GM18505 (cell line): Measurements from ENCODE around the gene DPM3.
"Not testable (repeated sequence)": the region's sequence is repeated elsewhere in the genome, so short reads cannot be mapped to it uniquely, and the experiment has no call there.

Source experiments
- ATAC-seq: cut with Tn5 transposase; IDR thresholded peaks from one replicate; pipeline ENCODE4 v1.9.1; 2021; ENCODE audit not compliant: unreplicated experiment
- POLR2A ChIP-seq: IDR thresholded peaks from 4 replicates; pipeline ENCODE4 v1.6.1; 2011; ENCODE audit warnings: borderline replicate concordance; ENCODE audit not compliant: insufficient read depth, insufficient read length; ENCODE audit errors: extremely low read depth

The DPM3 gene

DNA sequence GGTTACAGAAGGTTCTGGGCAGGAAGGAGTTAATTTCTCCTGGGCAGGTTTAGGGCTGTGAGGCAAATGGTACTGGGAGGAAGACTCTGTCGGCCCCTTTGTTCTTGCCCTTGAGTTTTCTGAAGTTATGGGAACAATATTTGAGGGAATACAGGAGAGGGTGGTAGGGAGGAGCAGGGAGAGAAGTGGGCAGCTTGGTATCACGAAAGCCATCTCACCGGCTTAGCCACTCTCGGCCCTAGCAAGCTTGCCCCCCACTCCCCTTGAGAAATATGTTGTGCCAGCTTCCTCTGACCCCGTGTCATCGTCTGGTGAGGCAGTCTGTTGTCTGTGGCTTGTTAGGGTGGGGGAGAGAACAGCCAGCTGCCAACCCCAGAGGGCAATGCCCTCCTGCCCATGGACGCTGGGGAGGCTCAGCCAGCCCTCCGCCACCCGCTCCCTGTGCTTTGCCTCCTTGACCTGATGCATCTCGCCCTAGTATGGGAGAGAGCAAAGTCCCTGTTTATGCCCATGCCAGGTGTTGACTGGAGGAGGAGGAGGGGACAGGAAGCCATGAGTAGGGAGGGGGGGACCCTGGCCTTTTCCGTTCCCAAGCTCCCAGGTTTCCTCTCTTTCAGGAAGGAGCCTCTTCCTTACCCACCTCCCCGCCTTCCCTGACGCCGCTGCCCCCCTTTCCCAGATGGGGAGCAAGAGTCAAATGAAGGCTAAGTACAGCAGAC, 11.4 kb downstream of the DPM3 start:
- no peak for ATAC-seq
- TF ChIP-seq POLR2A = no peak

DNA sequence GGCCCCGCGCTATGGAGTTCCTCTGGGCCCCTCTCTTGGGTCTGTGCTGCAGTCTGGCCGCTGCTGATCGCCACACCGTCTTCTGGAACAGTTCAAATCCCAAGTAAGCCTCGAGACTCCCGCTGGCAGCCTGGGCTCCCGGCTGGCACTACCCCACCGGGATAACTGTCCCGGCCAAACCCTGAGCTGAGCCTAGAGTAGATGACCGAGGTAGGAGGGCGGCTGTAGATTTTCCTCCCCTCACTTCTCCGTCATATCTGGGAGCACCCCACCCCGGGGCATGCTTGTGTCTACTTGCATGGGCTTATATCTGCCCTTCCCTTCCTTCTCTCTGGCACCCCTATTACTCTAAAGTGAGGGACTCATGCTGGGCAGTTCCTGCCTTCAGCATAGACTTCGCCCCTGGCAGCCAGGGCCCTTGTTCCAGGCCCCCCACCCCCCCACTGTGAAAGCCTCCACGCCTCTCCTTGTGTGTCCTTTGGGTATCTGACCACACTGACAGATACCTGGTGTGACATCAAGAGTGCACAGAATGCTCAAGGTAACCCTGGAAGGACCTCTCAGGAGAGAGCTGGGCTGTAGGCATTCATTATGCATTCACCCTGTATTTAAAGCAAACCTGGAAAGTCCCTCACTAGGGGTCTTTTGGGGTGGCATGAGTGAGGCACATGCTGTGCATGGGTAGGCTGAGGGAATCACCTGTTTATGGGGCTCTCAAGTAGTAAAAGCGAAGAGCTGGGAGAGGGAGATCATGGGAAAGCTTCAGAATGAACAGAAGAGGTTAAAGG, 12.2 kb downstream of the DPM3 start:
- no peak for ATAC-seq
- TF ChIP-seq POLR2A = no peak

GRCh38 chr1:155127105-155127966, 13.0 kb downstream of the DPM3 start, which contains the start of gene EFNA1:
Gene EFNA1, plus strand, starts transcription at chr1:155127876. Its CDS starts 102 bp downstream, at chr1:155127978.
- no peak for TF ChIP-seq POLR2A
- no peak for ATAC-seq

DNA sequence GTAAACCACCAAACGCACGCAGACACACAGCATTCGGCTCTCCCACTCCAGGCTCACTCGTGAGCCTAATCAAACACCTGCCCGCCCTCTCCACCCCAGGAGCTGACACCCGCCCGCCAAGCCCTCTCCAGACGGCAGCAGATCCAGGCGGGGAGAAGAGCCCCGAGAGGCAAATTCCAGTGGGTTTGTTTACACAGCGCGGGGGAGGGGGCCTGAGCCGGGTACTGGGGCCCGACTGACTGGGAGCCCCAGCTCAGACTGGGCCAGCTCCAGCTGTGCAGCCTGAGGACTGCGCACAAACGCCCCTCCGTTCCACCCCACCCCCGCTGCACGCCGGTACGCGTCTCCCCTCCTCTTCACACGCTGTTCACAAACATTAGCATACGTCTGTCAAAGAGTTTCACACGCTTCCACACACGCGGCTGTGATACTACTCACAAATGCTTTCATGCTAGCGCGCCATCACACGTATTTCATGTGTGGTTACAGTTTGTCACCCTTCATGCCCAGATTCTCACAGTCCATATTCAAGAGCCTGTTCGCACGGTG, 13.7 kb downstream of the DPM3 start:
- no peak for TF ChIP-seq POLR2A

DNA sequence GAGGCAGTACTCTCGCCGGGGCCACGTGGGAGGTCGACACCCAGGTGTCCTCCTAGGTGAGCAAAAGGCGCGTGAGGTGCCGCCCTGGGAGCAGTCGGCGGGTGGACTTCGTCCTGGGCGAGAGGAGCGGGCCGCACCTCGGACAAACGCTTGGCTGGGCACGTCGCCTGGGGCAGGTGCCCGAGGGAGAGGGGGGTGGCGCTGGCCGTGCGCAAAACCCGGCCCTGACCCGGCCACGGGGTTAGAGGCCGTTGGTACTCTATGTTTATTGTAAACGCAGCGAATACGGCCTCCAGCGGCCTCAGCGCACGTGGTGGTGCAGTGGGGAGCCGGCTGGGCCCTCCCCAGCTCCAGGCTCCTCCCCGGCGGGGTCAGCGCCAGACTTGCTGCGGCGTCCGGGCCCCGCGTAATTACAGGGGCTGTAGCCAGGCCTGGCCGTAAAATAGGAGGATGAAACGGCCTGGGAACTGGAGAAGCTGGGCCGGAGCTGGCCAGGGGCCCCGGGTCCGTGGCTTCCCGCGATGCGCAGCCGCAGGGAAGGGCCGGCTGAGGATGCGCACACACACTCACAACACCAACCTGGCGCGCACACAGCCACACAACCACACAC, 14.3 kb downstream of the DPM3 start:
- no peak for ATAC-seq
- no peak for TF ChIP-seq POLR2A

More for the DNA sequence above, 13.7 kb downstream of the DPM3 start:
- ATAC-seq = no peak

GRCh38 chr1:155125511-155125945, 14.8 kb downstream of the DPM3 start:
- no peak for ATAC-seq
- no peak for TF ChIP-seq POLR2A

DNA sequence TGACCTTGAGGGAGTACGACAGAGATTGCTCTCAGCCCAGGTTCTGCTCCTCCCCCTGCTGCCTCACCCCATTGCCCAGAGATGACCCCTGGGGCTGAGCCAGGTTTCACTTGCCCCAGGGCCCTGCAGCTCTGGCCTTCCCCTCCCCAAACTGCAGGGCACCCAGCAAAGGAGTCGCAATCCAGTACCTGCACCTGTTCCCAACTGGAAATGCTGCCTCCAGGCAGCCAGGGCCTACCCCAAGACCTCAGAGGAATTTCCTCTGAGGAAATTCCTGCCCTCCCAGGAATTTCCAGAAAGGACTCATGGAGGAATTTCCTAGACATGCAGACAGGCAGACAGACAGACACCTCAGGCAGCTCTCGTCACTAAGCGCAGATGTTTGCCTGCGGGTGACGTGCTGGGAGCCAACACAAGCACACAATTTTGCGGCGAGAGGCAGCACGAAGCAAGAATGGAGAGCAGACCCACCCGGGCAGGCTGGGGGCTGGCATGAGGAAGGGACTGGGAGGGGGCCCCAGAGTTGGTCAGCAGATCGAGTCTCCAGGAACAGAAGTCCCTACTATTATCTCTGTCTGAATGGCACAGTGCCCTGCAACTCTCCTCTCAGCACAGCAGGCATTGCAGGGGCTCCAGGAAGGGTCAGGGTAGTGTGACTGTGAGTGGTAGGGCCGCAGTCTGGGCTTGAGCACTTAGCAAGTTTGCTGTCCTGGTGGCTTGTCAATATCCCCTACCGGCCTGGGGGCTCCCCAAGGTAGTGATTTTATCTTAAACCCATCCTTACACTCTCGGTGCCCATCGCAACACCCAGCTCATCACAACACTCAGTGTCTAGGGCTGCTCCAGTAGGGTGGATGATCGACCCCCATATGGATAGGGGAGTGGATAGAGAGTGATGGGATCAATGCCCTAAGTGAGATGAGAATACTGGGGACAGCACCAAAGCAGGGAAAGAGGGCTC, 15.5 kb downstream of the DPM3 start:
- no peak for TF ChIP-seq POLR2A

DNA sequence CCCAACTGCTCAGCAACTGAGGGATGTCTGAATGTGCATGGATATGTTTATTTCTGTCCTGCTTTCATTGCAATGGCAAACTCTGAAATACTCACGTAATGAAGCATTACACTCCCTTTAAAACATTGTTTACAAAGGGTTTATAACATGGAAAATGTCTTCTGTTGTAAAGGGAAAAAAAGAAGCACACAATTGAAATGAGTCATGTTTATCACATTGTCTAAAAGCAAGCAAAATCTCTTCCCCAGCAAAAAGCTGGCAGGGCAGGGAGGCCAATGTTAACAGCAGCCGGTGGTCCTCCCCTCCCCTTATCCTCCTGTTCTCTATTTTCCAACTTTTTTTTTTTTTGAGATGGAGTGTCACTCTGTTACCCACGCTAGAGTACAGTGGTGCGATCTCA, 16.5 kb downstream of the DPM3 start:
- no peak for TF ChIP-seq POLR2A
- ATAC-seq = no peak

More for the DNA sequence above, 15.5 kb downstream of the DPM3 start:
- no peak for ATAC-seq

- ATAC-seq = no peak
- no peak for TF ChIP-seq POLR2A
Observed at GRCh38 chr1:155122308-155122707, 18.0 kb downstream of the DPM3 start.

- ATAC-seq = no peak
- TF ChIP-seq POLR2A = no peak
Observed at GRCh38 chr1:155121249-155121648, 19.1 kb downstream of the DPM3 start.

DNA sequence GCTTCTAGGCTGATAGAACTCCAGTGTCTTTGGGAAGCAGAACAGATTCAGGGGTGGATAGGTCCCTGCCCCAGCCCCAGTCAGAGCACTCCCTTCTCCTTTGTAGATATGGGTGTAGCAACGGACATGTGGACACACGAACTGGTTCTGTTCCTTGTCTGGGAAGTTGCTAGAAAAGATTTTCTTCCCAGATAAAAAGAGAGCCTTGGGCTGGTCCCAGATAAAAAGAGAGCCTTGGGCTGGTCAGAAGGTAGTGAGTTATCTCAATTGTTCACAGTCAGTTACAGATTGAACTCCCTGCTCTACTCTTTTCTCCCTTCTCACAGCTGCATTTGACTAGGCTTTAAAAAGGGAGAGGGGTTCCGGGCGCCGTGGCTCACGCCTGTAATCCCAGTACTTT, 20.1 kb downstream of the DPM3 start:
- ATAC-seq = no peak
- TF ChIP-seq POLR2A = no peak

- not testable (repeated sequence) for ATAC-seq
Observed at GRCh38 chr1:155118090-155118489, 22.2 kb downstream of the DPM3 start.
